Measurements from ENCODE around the gene LMNTD1.

DNA sequence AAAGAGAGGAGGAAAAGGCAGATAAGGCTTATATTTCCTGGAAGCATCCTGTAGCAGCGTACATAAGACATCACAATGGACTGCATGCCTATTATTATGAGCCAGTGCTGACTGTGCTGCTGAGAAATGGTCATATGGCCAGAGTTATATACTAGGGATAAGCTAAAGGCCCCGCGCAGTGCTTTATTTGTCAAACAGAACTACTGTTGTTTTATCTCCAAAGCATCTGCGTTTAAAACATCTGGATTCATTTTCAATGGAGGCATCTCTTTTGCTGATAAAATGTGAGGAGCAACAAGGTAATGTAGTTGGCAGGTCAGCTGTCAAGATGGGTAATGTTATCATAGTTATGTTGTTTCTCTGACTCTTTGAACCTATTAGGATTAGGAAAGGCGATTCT, 28.0 kb upstream of the LMNTD1 start:
- no peak for TF ChIP-seq POLR2A (IDR thresholded peaks at IDR 0.05; ENCODE audit: low read depth, low read length)
- no peak for TF ChIP-seq POLR2AphosphoS5 (IDR thresholded peaks at IDR 0.05; ENCODE audit: low read depth, low read length)

Measured in GM12892 (cell line).